Parathyroid adenoma (tissue), 2 donors: ENCODE data around the gene TMEM260.

Source experiments
- H2AFZ ChIP-seq: fragments of 300-600 bp; sonication (generic); one replicate; pipeline ENCODE4 v1.7.0; 2017; ENCODE audit warnings: antibody characterized with exemption, mild to moderate bottlenecking
- H3K27ac ChIP-seq: fragments of 300-600 bp; sonication (generic); one replicate; pipeline ENCODE4 v1.7.0; 2017
- H3K27me3 ChIP-seq: fragments of 300-600 bp; sonication (generic); one replicate; pipeline ENCODE4 v1.7.0; 2017; ENCODE audit warnings: low read length; ENCODE audit not compliant: control insufficient read depth, insufficient read depth
- H3K36me3 ChIP-seq: fragments of 300-600 bp; sonication (generic); one replicate; pipeline ENCODE4 v1.7.0; 2017; ENCODE audit warnings: low read length; ENCODE audit not compliant: control insufficient read depth, insufficient read depth
- H3K4me1 ChIP-seq: fragments of 300-600 bp; sonication (generic); one replicate; pipeline ENCODE4 v1.7.0; 2017; ENCODE audit warnings: control low read depth
- H3K4me2 ChIP-seq: fragments of 300-600 bp; sonication (generic); one replicate; pipeline ENCODE4 v1.7.0; 2017; ENCODE audit warnings: low read length
- H3K4me3 ChIP-seq: fragments of 300-600 bp; sonication (generic); one replicate; pipeline ENCODE4 v1.7.0; 2017; ENCODE audit warnings: low read depth, low read length
- H3K79me2 ChIP-seq: fragments of 300-600 bp; sonication (generic); one replicate; pipeline ENCODE4 v1.7.0; 2017; ENCODE audit warnings: control low read depth
- H3K9ac ChIP-seq: fragments of 300-600 bp; sonication (generic); one replicate; pipeline ENCODE4 v1.7.0; 2017; ENCODE audit warnings: mild to moderate bottlenecking
- H3K9me3 ChIP-seq: fragments of 300-600 bp; sonication (generic); one replicate; pipeline ENCODE4 v1.7.0; 2017; ENCODE audit warnings: low read length; ENCODE audit not compliant: control insufficient read depth
- TF ChIP-seq, protein P1 (sequence below): fragments of 300-600 bp; sonication (generic); IDR thresholded peaks from one replicate; pipeline ENCODE4 v1.7.0; 2017; ENCODE audit warnings: antibody characterized with exemption, mild to moderate bottlenecking
- donor health status: primary hyperparathyroidism.

TMEM260 gene

DNA sequence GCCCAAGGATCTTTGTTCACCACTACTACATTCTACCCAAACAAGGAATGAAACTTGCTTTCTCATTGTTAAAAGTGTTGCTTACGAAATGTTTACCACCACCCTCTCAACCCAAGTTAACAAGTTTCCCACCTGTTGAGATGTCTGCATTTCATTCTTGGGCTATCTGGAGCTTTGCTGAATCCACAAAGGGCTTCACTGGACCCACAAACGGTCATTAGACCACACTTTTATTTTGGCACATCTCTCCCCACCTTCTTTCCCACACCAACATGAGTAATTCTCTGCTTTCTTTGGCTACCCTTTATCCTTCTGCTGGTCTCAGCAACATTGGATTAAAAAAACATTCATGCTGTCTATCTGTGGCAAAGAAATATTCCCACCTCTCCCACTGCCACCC is 78.0 kb downstream of the TMEM260 start:
- Histone ChIP-seq H3K9ac (no peak overlapping the region), H3K4me1 (no peaks in the 10 kb centered on the region), H3K27me3 (no peaks in the 10 kb centered on the region), H3K27ac (no peak overlapping the region), H3K4me2 (no peak overlapping the region), H3K9me3 (no peaks in the 10 kb centered on the region), H3K36me3 (no peaks in the 10 kb centered on the region), H2AFZ (no peak overlapping the region), H3K79me2 (no peaks in the 10 kb centered on the region), H3K4me3 (no peak overlapping the region)
- TF ChIP-seq, protein P1, sequence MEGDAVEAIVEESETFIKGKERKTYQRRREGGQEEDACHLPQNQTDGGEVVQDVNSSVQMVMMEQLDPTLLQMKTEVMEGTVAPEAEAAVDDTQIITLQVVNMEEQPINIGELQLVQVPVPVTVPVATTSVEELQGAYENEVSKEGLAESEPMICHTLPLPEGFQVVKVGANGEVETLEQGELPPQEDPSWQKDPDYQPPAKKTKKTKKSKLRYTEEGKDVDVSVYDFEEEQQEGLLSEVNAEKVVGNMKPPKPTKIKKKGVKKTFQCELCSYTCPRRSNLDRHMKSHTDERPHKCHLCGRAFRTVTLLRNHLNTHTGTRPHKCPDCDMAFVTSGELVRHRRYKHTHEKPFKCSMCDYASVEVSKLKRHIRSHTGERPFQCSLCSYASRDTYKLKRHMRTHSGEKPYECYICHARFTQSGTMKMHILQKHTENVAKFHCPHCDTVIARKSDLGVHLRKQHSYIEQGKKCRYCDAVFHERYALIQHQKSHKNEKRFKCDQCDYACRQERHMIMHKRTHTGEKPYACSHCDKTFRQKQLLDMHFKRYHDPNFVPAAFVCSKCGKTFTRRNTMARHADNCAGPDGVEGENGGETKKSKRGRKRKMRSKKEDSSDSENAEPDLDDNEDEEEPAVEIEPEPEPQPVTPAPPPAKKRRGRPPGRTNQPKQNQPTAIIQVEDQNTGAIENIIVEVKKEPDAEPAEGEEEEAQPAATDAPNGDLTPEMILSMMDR = no peak

DNA sequence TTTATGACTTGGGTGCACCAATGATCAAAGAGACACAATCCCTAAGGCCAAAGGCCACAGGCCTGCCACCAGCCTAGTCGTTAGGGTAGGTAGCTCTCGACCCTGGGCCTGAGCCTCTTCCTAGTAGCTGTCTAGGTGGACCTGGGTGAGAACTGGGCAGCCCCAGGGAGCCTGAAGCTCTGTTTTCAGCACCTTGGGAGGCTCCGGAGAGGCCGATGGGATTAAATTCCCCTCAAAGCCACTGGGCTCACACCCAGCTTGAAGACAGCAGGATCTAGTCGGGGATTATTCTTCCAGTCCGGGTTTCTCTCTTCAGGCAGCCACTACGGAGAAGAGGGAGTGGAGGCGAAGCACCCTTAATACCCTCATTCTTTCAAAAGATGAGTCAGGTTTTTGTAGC is 79.8 kb downstream of the TMEM260 start:
- H3K27me3 ChIP-seq = no peaks in the 10 kb centered on the region
- H3K9ac ChIP-seq = no peak overlapping the region
- H3K27ac ChIP-seq = no peak overlapping the region
- H3K79me2 ChIP-seq = no peaks in the 10 kb centered on the region
- no peak overlapping the region for H3K4me2 ChIP-seq
- H3K4me1 ChIP-seq = no peaks in the 10 kb centered on the region
- H3K4me3 ChIP-seq = no peak overlapping the region
- H3K36me3 ChIP-seq = no peaks in the 10 kb centered on the region
- H3K9me3 ChIP-seq = no peaks in the 10 kb centered on the region
- H2AFZ ChIP-seq = no peak overlapping the region
- TF ChIP-seq, protein P1 = no peak

DNA sequence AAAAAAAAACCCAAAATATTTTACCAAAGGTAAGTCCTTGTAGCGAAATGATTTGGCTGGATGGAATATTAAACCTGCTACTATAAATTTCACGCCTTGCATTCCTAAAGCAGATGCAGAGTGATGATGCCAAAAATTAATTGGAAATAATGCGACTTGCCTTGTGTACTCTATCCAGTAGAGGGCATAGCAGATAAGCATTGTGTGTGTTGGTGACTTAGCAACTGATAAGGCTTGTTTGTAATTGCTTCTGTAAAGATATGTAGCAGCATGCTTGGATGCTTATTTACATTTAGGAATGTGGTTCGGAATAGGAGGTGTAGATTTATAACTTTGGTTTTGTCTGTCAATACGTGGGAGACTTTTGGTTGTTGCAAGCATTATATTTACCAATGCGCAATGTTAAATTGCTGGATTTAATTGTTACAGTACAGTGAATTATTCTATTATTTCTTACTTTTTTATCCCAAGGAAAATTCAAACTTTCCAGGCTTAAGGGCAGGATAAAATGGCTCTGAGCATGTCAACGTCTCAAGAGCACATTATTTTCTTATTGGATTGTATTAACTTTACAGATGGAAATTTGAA is 80.5 kb downstream of the TMEM260 start:
- Histone ChIP-seq H3K27me3 (no peaks in the 10 kb centered on the region), H2AFZ (no peak overlapping the region), H3K36me3 (no peaks in the 10 kb centered on the region), H3K4me2 (no peak overlapping the region), H3K27ac (no peak overlapping the region), H3K4me3 (no peak overlapping the region), H3K9me3 (no peaks in the 10 kb centered on the region), H3K79me2 (no peaks in the 10 kb centered on the region), H3K9ac (no peak overlapping the region), H3K4me1 (no peaks in the 10 kb centered on the region)
- TF ChIP-seq, protein P1 = peak; percentile 47

DNA sequence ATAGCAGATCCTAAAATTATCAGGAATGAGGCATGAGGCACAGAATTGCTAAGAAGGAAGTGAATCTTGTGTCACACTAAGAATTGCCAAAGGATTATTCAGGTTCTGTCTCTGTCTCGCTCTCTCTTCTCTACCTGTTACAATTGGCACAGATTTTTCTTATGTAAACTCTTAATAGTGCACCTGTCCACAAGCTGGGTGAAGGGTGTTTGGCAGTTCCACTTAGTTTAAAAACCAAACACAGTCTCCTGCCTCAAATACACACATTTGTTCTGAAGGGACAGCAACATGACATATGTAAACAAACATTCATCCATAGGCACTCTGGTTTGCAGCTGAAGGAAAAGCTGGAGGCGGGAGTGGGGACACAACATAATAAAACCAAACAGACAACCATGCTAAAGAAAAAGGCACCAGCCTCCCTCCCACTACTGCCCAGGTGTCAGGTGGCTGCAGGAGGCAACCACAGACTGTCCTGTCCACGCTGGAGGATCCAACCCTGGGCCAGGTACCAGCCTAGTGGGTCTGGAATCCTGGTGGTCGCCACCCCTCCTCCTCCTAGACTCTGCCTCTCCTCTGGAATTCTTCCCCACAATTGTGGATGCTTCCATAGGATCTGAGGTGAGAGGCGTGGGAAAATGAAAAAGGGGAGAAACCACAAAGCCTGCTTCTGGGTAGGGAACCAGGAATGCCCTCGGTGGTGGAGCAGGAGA is 81.2 kb downstream of the TMEM260 start:
- Histone ChIP-seq H3K4me2 (no peak overlapping the region), H3K79me2 (no peaks in the 10 kb centered on the region), H3K9me3 (no peaks in the 10 kb centered on the region), H3K9ac (no peak overlapping the region), H3K27me3 (no peaks in the 10 kb centered on the region), H3K27ac (no peak overlapping the region), H2AFZ (no peak overlapping the region), H3K36me3 (no peaks in the 10 kb centered on the region), H3K4me1 (no peaks in the 10 kb centered on the region), H3K4me3 (no peak overlapping the region)
- TF ChIP-seq, protein P1 = no peak

DNA sequence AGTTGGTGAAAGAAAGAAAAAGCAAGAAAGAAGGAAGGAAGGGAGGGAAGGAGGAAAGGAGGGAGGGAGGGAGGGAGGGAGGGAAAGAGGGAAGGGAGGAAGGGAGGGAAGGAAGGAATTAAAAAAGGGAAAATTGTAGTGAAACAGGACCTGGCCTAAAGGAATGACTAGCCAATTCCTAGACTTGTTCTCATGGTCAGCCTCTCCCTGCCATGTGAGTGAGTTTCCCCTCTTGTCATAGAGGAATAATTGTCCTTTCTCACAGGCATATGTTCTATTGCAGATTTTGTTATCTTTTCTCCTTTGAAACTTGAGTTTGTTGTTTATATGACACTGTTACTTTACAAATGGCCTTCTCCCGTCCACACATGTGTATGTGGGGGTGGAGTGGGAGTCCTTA is 81.9 kb downstream of the TMEM260 start:
- H2AFZ ChIP-seq = no peak overlapping the region

More for the DNA sequence above, 81.9 kb downstream of the TMEM260 start:
- Histone ChIP-seq H3K4me2 (no peak overlapping the region), H3K9me3 (no peaks in the 10 kb centered on the region), H3K27me3 (no peaks in the 10 kb centered on the region), H3K27ac (no peak overlapping the region), H3K4me1 (no peaks in the 10 kb centered on the region), H3K9ac (no peak overlapping the region), H3K36me3 (no peaks in the 10 kb centered on the region), H3K4me3 (no peak overlapping the region), H3K79me2 (no peaks in the 10 kb centered on the region)
- TF ChIP-seq, protein P1 = no peak
